Left renal cortex interstitium (tissue), 4 donors: ENCODE measurements around the gene C6orf89. TPM values are rescaled to one million over a fixed set of nuclear protein-coding genes. Genes with fewer than 3 reads are reported as not detected.
"Not testable (repeated sequence)": the region's sequence is repeated elsewhere in the genome, so short reads cannot be mapped to it uniquely, and the experiment has no call there.

Experiments used
- DNase-seq, 4 donors: peaks; one replicate each; pipeline ENCODE4 v3.0.0-alpha.2; 2013; ENCODE audit warnings: low read depth in 4 of 4, low spot score in 2 of 4, missing footprints in 1 of 4
- polyA plus RNA-seq, 4 donors: library from polyadenylated mRNA; unstranded; fragments of 120-200 nt; gene quantifications; one replicate each; pipeline ENCODE4 v1.2.1, GENCODE V29; 2013; ENCODE audit not compliant: insufficient read length in 4 of 4

The C6orf89 gene
- polyA plus RNA-seq, 4 donors, result 43.0 to 50.6 (median 47.9) TPM

GRCh38 chr6:36884610-36885009 is 1.1 kb upstream of the C6orf89 start:
- no peak for DNase-seq

DNA sequence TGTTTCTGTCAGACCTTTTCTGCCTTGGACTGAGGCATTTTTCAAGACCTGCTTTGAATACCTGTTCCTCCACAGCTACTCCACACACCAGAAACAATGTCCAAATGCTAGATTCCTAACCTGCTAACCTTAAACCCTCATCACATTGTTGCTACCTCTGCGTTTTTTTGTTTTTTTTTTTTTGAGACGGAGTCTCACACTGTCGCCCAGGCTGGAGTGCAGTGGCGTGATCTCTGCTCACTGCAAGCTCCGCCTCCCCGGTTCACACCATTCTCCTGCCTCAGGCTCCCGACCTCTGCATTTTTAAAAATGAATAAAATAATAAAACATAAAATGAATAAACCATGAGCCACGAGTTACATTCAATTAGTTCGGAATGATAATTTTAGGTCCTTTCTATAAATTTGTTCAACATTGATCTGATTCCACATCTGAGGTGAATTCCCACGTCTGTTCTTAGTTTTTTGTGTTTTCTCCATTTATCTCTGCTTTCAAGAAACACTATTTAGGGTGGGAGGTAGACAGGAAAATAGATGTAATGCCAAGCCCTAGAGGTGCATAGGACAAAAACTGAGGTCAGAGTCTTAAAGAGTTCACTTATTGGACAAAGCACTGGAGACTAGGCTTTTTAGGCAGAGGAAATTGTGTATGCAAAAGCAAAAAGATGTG is 1.3 kb downstream of the C6orf89 start:
- DNase-seq, result no peak

DNA sequence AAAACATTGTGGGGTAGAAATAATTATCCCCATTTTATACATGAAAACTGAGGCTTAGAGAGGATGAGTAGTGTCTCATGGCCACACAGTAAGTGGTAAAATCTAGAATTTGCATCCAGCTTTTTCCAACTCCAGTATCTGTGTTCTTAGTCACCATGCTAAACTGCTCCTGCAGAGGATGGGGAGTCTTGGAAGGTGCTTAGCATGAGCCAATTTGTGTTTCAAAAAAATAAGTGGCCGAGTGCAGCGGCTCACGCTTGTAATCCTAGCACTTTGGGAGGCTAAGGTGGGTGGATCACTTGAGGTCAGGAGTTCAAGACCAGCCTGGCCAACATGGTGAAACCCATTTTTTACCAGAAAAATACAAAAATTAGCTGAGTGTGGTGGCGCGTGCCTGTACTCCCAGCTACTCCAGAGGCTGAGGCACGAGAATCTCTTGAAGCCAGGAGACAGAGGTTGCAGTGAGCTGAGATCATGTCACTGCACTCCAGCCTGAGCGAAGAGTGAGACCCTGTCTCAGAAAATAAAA is 2.4 kb downstream of the C6orf89 start:
- DNase-seq, result no peak

GRCh38 chr6:36888654-36889481 is 3.1 kb downstream of the C6orf89 start:
- DNase-seq, result no peak

DNA sequence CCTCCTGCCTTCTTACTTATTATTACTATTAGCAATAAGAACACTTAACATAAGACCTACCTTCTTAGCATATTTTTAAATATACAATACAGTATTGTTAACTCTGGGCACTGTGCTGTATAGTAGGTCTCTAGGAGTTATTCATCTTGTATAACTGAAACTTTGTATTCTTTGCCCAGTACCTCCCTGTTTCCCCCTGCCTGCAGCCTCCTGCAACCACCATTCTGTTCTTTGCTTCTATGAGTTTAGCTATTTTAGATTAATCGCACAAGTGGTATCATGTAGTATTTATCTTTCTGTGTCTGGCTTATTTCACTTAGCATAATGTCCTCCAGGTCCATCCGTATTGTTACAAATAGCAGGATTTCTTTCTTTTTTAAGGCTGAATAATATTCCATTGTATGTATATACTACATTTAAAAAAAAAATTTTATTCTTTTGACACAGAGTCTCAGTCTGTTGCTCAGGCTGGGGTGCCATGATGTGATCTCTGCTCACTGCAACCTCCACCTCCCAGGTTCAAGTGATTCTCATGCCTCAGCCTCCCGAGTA is 4.4 kb downstream of the C6orf89 start:
- DNase-seq, result no peak

DNA sequence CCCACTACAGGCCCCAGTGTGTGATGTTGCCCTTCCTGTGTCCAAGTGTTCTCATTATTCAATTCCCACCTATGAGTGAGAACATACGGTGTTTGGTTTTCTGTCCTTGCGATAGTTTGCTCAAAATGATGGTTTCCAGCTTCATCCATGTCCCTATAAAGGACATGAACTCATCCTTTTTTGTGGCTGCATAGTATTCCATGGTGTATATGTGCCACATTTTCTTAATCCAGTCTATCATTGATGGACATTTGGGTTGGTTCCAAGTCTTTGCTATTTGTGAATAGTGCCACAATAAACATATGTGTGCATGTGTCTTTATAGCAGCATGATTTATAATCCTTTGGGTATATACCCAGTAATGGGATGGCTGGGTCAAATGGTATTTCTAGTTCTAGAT is 5.4 kb downstream of the C6orf89 start:
- DNase-seq, result not testable (repeated sequence)

DNA sequence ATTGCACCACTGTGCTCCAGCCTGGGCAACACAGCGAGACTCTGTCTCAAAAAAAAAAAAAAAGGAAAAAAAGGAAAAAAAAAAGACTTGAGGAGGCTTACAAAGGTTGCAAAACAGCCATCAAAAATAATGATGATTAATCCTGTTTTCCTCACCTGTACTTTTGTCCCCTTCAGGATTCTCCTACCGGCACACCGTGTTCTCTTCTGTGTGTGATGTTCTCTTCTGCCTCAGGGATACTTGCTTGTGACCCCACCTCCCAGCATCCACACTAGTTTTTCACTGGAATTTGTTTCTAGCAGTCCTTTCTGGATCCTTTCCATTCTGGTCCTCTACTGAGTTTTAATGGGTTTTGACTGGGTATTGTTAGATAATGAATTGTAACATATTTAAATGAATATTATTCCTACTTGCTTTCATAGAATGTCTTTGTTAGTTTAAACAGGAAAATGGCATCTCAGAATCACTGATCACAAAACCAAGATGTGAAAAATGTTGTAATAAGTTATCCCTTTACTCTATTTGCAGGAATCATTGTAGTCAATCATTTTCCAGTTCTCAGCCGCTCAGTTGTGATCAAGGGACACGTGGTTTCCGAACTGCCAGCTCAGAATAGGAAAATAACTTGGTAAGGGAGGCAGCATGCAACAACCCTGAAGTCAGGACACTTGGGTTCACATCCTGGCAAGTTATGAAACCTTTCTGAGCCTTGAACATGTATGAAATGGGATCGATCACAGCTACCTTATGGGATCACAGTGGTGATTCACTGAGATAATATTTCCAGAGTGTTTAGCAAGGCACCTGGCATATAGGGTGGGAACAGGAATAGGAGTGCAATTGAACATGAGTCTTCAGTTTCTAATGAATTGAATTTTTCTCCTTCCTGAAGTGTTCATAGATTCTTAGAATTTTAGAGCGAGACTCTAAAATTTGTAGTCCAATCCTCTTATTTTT is 8.5 kb downstream of the C6orf89 start:
- DNase-seq, result no peak

DNA sequence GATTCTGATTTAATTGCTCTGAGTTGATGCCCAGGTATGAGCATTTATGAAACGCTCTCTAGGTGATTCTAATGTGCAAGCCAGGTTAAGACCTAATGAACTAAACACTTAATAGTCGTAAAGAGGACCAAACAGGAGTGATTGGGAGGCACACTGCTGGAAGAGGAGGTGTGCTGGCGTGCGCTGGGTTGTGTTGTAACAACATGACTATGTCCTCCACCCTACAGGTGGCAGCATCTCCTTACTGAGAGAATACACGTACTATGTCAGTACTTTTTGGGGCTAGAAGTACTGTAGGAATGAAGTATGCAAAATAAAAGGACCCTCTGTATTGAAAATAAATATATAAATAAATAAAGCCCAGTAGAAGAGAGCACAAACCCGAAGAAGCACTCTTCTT is 11.9 kb downstream of the C6orf89 start:
- no peak for DNase-seq

GRCh38 chr6:36904114-36904513 is 18.4 kb downstream of the C6orf89 start:
- no peak for DNase-seq

DNA sequence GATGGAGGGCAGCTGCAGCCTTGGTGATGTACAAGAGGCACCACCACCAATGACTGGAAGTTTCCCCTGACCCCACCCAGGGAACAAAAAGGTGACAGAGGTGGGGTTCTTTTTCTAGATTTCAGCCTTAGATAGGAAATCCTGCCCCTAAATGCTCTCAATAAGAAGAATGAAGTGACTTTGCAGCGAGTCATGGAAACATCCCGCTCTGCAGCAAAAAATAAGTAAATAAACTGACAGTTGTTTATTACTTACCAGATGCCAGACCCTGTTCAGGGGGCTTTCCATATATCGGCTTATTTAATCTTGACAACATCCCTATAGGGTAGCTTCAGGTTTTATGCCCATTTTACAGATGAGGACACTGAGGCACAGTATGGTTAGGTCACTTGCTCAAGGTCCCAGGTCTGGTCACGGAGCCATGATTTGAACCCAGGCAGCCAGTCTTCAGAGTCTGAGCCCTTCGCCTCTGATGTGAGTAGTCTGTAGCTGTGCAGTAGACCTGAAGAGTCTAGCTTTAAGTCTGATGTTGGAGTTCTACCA is 19.2 kb downstream of the C6orf89 start:
- no peak for DNase-seq

DNA sequence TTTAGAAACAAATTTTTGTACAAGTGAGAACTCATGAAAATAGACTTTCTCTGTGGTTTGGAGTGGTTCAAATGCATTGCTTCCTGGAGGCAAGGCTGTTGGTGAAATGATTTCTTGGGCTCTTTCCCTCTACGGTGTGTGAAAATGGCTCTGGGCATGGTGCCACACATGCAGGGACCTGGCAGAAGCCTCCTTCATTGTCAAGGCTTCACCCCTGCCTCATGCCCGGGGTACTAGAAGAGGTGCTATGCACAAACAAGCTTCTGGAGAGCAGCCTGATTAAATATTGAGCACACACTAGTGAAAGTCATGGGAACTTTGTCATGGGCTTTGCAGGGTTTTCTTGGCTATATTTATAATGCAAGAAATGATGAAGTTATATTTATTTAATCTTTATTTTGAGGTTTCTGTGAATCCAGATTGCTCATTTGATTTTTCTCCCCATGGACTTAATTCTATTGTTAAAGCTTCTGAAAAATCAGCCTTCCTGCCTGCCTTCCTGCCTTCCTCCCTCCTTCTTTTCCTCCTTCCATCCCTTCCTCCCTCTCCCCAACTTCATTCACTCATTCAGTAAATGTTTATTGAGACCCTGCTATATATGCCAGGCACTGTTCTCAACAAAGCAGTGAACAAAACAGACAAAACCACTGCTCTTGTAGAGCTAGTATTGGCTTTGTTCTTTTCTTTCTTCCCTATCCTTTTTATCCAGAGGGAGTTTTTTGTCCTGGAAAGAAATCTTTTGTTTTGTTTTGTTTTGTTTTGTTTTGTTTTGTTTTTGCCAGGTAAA is 21.0 kb downstream of the C6orf89 start:
- no peak for DNase-seq

- no peak for DNase-seq
Observed at GRCh38 chr6:36907781-36908180, 22.0 kb downstream of the C6orf89 start.

- no peak for DNase-seq
Observed at GRCh38 chr6:36908747-36909146, 23.0 kb downstream of the C6orf89 start.

DNA sequence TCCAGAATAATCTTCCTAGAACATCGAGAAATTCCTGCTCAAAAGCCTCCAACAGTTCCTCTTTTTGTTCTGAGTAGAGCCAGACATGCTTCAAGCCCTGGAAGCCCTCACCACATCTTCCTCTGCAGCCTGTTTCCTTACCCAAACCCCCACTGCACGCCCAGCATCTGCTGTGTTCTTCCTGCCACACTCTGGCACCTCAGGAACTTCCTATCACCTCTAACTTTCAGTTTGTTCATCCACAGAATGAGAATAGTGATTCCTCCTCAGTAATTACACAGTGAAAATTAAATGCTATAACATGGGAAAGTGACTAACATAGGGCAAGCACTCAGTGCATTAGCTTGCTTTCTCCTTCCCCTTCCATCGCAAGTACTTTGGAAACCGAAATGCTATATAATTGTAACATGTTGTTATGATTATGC is 26.3 kb downstream of the C6orf89 start:
- DNase-seq, result no peak

DNA sequence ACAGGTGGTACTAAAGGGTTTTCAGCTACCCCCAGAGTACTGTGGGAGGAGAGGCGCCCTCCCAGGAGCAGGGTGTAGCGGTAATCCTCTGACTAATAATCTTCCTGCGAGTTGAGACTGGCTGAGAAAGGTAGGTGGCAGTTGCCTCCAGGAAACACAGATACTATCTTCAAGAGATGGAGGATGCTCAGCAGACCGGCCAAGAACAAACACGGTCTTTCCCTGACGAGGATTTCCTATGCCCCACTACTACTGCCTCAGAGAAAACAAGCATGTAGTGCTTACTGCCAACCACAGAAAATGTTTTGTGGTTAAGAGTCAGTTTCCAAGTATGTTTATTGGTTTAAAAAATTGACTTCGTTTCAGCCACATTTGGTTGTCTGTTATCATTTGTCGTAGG is 26.8 kb downstream of the C6orf89 start:
- no peak for DNase-seq

DNA sequence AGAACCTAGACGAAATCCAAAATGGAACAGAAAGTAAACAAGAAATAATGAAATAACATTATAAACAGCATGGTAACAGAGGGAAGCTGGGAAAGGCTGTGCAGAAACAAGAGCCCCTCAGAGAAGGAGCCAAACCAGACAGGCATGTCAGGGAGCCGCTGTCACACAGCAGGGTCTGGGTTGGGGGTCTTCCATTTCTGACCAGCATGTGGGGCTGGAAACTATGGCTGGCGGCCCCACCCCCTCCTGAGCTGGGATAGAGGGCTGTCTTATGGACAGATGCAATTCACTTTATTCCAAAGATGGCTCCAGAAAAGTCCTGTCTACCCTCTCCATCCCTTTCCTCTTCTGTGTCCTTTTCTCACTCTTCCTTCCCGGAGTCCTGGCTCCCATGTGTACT is 27.3 kb downstream of the C6orf89 start:
- no peak for DNase-seq

GRCh38 chr6:36914227-36914794 is 28.6 kb downstream of the C6orf89 start:
- DNase-seq, result no peak

DNA sequence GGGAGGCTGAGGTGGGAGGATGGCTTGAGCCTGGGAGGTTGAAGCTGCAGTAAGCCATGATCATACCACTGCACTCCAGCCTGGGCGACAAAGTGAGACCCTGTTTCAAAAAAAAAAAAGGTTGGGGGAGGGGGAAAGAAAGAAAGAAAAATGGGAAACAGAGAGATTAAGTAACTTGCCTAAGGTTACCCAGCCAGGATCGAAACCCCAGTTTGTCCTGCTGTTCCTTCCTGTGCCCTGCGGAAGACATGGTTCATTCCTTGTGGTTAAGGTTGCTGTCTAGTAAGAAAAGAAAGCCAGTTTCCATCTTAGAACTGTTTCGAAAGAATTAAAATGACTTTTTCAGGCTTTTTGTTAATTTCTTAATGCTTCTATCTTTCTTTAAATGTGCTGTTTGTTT is 29.8 kb downstream of the C6orf89 start:
- no peak for DNase-seq

DNA sequence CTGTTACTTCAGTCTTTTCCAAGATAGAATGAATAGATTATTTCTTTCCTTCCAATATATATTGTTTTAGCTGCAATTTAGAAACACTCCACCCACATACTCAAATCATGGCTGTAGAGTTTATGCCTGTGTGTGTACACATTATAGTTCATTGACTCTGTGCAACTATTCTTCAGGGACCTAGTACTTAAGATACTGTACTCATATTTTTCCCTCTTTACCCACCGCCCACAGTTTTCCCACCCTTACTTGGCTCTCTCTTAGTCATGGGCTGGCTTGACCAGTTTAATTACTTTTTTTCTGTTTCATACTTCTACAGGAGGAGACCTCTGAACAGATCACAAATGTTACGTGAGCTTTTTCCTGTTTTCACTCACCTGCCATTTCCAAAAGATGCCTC is 30.4 kb downstream of the C6orf89 start:
- DNase-seq, result no peak
